Endothelial cell of umbilical vein (primary cell): Measurements from ENCODE around the gene MCTP1. TPM values are rescaled to one million over a fixed set of nuclear protein-coding genes. Genes with fewer than 3 reads are reported as not detected.

Source experiments
- BruUV-seq: library from RNA; stranded (reverse); fragments of 400-500 nt; replicated peaks from 2 replicates; lab custom pipeline; 2021; lab: Mats Ljungman, UMichigan
- CTCF ChIA-PET: fragments of 300-600, 350-600 bp; sonication (Branson Sonifier 250); formaldehyde crosslinking; loops from one replicate; lab custom pipeline; 2021; ENCODE audit warnings: antibody characterized with exemption, inconsistent platforms; lab: Charles Lee
- POLR2A ChIA-PET: fragments of 300-600, 350-600 bp; sonication (Branson Sonifier 250); formaldehyde crosslinking; loops from one replicate; lab custom pipeline; 2021; ENCODE audit warnings: antibody characterized with exemption, inconsistent platforms; lab: Charles Lee
- DNase-seq: peaks from one replicate; pipeline ENCODE4 v3.0.0-alpha.2; 2011; ENCODE audit warnings: low read depth, low spot score
- FAIRE-seq: peaks from 2 replicates; lab custom pipeline; 2011; peaks lifted over from hg19 to GRCh38; lab: Jason Lieb, UNC
- H2AFZ ChIP-seq: 2 replicates; pipeline ENCODE4 v1.6.0; 2012; ENCODE audit warnings: low read depth, low read length, control low read depth, inconsistent platforms
- H3K27ac ChIP-seq: 2 replicates; pipeline ENCODE4 v1.5.1; 2011; ENCODE audit warnings: low read depth, mild to moderate bottlenecking, control low read depth, low read length, moderate library complexity; ENCODE audit not compliant: insufficient read depth
- H3K27me3 ChIP-seq, 2 experiments: 2 replicates each; pipeline versions ENCODE4 v1.6.0 to v1.6.1; 2011; ENCODE audit warnings: low read length in 2 of 2, mixed read lengths in 1 of 2; ENCODE audit not compliant: control insufficient read depth in 2 of 2, insufficient read depth in 2 of 2
- H3K36me3 ChIP-seq, 2 experiments: 2 replicates in 1 of 2; 3 replicates in 1 of 2; pipeline ENCODE4 v1.5.1; 2011; ENCODE audit warnings: low read length in 2 of 2, mild to moderate bottlenecking in 1 of 2, moderate library complexity in 1 of 2; ENCODE audit not compliant: control insufficient read depth in 2 of 2, insufficient read depth in 2 of 2; ENCODE audit errors: extremely low read depth in 1 of 2
- H3K4me1 ChIP-seq: 3 replicates; pipeline ENCODE4 v1.5.1; 2011; ENCODE audit warnings: mild to moderate bottlenecking, low read length; ENCODE audit not compliant: control insufficient read depth, insufficient read depth; ENCODE audit errors: extremely low read depth
- H3K4me2 ChIP-seq: 2 replicates; pipeline ENCODE4 v1.6.1; 2011; ENCODE audit warnings: low read length, control low read depth, mixed read lengths; ENCODE audit not compliant: insufficient read depth
- H3K4me3 ChIP-seq, 3 experiments: fragments of 200-600 bp in 1 of 3; sonication (generic), shearing (Covaris generic) in 1 of 3; replicated peaks in 1 of 3; 2 replicates each; pipeline ENCODE4 v1.5.1; 2011 to 2016; ENCODE audit warnings: control low read depth in 3 of 3, low read length in 3 of 3, mild to moderate bottlenecking in 2 of 3, inconsistent platforms in 1 of 3, low read depth in 1 of 3, moderate library complexity in 1 of 3; ENCODE audit not compliant: insufficient read depth in 1 of 3
- H3K79me2 ChIP-seq: 2 replicates; pipeline ENCODE4 v1.6.0; 2012; ENCODE audit warnings: low read length, inconsistent platforms; ENCODE audit not compliant: control insufficient read depth, insufficient read depth
- H3K9ac ChIP-seq: replicated peaks from 2 replicates; pipeline ENCODE3; 2011; ENCODE audit warnings: low read length, control low read depth; ENCODE audit not compliant: insufficient read depth; ENCODE audit errors: extremely low read depth
- H3K9me1 ChIP-seq: replicated peaks from 3 replicates; pipeline ENCODE4 v1.6.0; 2011; ENCODE audit warnings: mild to moderate bottlenecking, low read length; ENCODE audit not compliant: control insufficient read depth, insufficient read depth; ENCODE audit errors: extremely low read depth
- H3K9me3 ChIP-seq: replicated peaks from 2 replicates; pipeline ENCODE4 v1.5.1; 2012; ENCODE audit warnings: low read length, inconsistent platforms; ENCODE audit not compliant: control insufficient read depth, insufficient read depth
- H4K20me1 ChIP-seq: replicated peaks from 2 replicates; pipeline ENCODE3; 2011; ENCODE audit warnings: mild to moderate bottlenecking, low read length; ENCODE audit not compliant: control insufficient read depth, insufficient read depth; ENCODE audit errors: extremely low read depth
- EZH2 ChIP-seq: IDR thresholded peaks from 2 replicates; pipeline ENCODE4 v1.6.1; 2012; ENCODE audit warnings: borderline replicate concordance, low read depth, mild to moderate bottlenecking, moderate library complexity, low read length, inconsistent platforms; ENCODE audit not compliant: severe bottlenecking
- FOS ChIP-seq: IDR thresholded peaks from 2 replicates; pipeline ENCODE4 v1.6.1; 2011; ENCODE audit warnings: mild to moderate bottlenecking, low read length, moderate library complexity, borderline replicate concordance; ENCODE audit not compliant: insufficient read depth
- GATA2 ChIP-seq: IDR thresholded peaks from 2 replicates; pipeline ENCODE4 v1.7.0; 2011; ENCODE audit warnings: low read depth, mild to moderate bottlenecking, moderate library complexity, mixed read lengths, low read length; ENCODE audit not compliant: insufficient read length, insufficient read depth
- JUN ChIP-seq: IDR thresholded peaks from 2 replicates; pipeline ENCODE4 v1.6.1; 2011; ENCODE audit warnings: borderline replicate concordance, low read depth; ENCODE audit not compliant: insufficient read length, insufficient read depth
- MYC ChIP-seq: IDR thresholded peaks from one replicate; pipeline ENCODE4 v1.6.1; 2011; ENCODE audit warnings: mild to moderate bottlenecking, low read depth, low read length
- POLR2A ChIP-seq: IDR thresholded peaks from 2 replicates; pipeline ENCODE4 v1.6.1; 2012; ENCODE audit warnings: low read depth, mild to moderate bottlenecking, control low read depth, low read length
- POLR2AphosphoS5 ChIP-seq: IDR thresholded peaks from 2 replicates; pipeline ENCODE4 v1.6.1; 2012; ENCODE audit warnings: low read depth, mild to moderate bottlenecking, control low read depth, low read length, moderate library complexity; ENCODE audit not compliant: insufficient read depth
- dilution Hi-C: fragments of 300-500 bp; cut with MboI; formaldehyde crosslinking; loops from one replicate; pipeline ENCODE4 v1.15.0; 2019; ENCODE audit warnings: low sequenced_read_pairs; ENCODE audit not compliant: extremely low pct_ligation_motif_present
- intact Hi-C: fragments of 100-400 bp; cut with micrococcal nuclease; formaldehyde crosslinking; loops from one replicate; pipeline ENCODE4 v1.10.0; 2022
- polyA plus RNA-seq, 4 experiments: library from polyadenylated mRNA; depleted of rRNA in 3 of 4; stranded (reverse) in 3 of 4; unstranded in 1 of 4; fragments of >200 nt; gene quantifications; 2 replicates each; pipeline versions ENCODE4 v1.2.1 to v1.2.3, GENCODE V29; 2011 to 2012; ENCODE audit warnings: missing spikeins in 1 of 4
- total RNA-seq: library from RNA; stranded (reverse); gene quantifications from 2 replicates; pipeline ENCODE4 v1.2.3, GENCODE V29; 2021
- TF ChIP-seq, protein P1 (sequence below): IDR thresholded peaks from 2 replicates; pipeline ENCODE4 v1.6.1; 2011; ENCODE audit not compliant: insufficient read depth, insufficient read length
- TF ChIP-seq, protein P2 (sequence below), 2 donors: IDR thresholded peaks; 1 replicate in 1 of 2; 2 replicates in 1 of 2; pipeline ENCODE4 v1.5.1; 2011; ENCODE audit warnings: low read length in 2 of 2, mild to moderate bottlenecking in 2 of 2, moderate library complexity in 2 of 2, control low read depth in 1 of 2, inconsistent platforms in 1 of 2, low read depth in 1 of 2; ENCODE audit not compliant: insufficient read depth in 1 of 2; ENCODE audit errors: extremely low read depth in 1 of 2

The MCTP1 gene
- total and polyA plus RNA-seq, 2 donors (not counting 3 experiments of a cell fraction or from before 2014, with no cell fraction given), result 79.3 to 203 TPM

DNA sequence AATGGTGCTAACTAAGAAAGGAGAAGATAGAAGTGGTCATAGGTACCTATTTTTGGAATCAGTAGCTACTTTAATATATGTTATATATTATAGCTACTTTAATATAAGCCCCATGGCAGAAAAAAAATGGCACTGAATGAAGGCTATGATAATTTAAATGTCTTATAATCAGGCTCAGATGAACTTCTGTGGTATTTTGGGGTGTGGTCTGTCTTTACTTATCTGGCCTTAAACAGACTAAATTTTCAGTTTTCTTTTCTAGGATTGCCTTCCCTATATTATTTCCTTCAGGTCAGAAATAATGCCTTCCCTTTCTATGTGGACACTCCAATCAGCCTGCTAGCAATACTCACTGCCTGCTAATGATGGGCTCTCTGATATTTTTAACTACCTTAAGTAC is 374.2 kb downstream of the MCTP1 start:
- Histone ChIP-seq H3K27me3 (no peaks in the 10 kb centered on the region), H3K4me3 (no peak overlapping the region), H3K4me1 (no peaks in the 10 kb centered on the region), H3K27ac (no peak overlapping the region), H3K9ac (no peak overlapping the region), H3K79me2 (no peaks in the 10 kb centered on the region), H3K9me1 (no peaks in the 10 kb centered on the region), H3K9me3 (no peaks in the 10 kb centered on the region), H3K4me2 (no peak overlapping the region), H4K20me1 (no peaks in the 10 kb centered on the region), H3K36me3 (peaks cover 6 to 7% of the 10 kb centered on the region in 2 experiments), H2AFZ (no peak overlapping the region)
- intact Hi-C loops (no loop called here), dilution Hi-C loops (no loop called here)
- no TSS peak for BruUV-seq
- DNase-seq (no peak), FAIRE-seq (no peak)
- TF ChIP-seq EZH2 (no peak), POLR2A (no peak), GATA2 (no peak), MYC (no peak), JUN (no peak), FOS (no peak), POLR2AphosphoS5 (no peak)
- TF ChIP-seq, protein P1, sequence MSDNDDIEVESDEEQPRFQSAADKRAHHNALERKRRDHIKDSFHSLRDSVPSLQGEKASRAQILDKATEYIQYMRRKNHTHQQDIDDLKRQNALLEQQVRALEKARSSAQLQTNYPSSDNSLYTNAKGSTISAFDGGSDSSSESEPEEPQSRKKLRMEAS, result no peak
- TF ChIP-seq, protein P2, sequence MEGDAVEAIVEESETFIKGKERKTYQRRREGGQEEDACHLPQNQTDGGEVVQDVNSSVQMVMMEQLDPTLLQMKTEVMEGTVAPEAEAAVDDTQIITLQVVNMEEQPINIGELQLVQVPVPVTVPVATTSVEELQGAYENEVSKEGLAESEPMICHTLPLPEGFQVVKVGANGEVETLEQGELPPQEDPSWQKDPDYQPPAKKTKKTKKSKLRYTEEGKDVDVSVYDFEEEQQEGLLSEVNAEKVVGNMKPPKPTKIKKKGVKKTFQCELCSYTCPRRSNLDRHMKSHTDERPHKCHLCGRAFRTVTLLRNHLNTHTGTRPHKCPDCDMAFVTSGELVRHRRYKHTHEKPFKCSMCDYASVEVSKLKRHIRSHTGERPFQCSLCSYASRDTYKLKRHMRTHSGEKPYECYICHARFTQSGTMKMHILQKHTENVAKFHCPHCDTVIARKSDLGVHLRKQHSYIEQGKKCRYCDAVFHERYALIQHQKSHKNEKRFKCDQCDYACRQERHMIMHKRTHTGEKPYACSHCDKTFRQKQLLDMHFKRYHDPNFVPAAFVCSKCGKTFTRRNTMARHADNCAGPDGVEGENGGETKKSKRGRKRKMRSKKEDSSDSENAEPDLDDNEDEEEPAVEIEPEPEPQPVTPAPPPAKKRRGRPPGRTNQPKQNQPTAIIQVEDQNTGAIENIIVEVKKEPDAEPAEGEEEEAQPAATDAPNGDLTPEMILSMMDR (IDR thresholded peaks at IDR 0.05; ENCODE audit: extremely low read depth in 1 of 2, insufficient read depth in 1 of 2, low read depth in 1 of 2, low read length in 2 of 2), result no peak
- CTCF ChIA-PET, result no interaction called here
- POLR2A ChIA-PET, result no interaction called here
